K562 (cell line): ENCODE results near the gene TCTN3. TPM values are rescaled to one million over a fixed set of nuclear protein-coding genes. Genes with fewer than 3 reads are reported as not detected.

ENCODE experiments used
- ARID2 ChIP-seq: fragments of 450-650 bp; IDR thresholded peaks from 2 replicates; pipeline ENCODE4 v1.6.1; 2017; ENCODE audit warnings: antibody characterized with exemption, mild to moderate bottlenecking
- CEBPG ChIP-seq, 3 experiments: fragments of 200-800 bp in 1 of 3; sonication (Bioruptor generic) in 1 of 3; sonication (generic) in 1 of 3; formaldehyde crosslinking in 1 of 3; IDR thresholded peaks in 2 of 3; conservative IDR thresholded peaks in 1 of 3; 2 replicates each; pipeline versions ENCODE4 v1.6.1 to v1.8.0; 2016 to 2022; ENCODE audit warnings: missing compliant biosample characterization in 2 of 3, missing genetic modification characterization in 2 of 3, mild to moderate bottlenecking in 1 of 3, missing genetic modification reagents in 1 of 3
- CSDE1 ChIP-seq, 2 experiments: fragments of 450-650 bp; IDR thresholded peaks; 2 replicates each; pipeline ENCODE4 v1.6.1; 2016; ENCODE audit warnings: mild to moderate bottlenecking in 1 of 2
- FIP1L1 ChIP-seq: fragments of 200-400 bp; formaldehyde crosslinking; IDR thresholded peaks from 2 replicates; pipeline ENCODE4 v1.6.1; 2018; ENCODE audit warnings: mild to moderate bottlenecking, low read depth, low read length; ENCODE audit not compliant: poor library complexity, severe bottlenecking
- FOXJ2 ChIP-seq: fragments of 200-800 bp; sonication (Bioruptor generic); IDR thresholded peaks from 2 replicates; pipeline ENCODE4 v1.6.1; 2016; ENCODE audit warnings: missing genetic modification characterization, missing compliant biosample characterization
- HLTF ChIP-seq: fragments of 450-650 bp; IDR thresholded peaks from 2 replicates; pipeline ENCODE4 v1.6.1; 2016
- NFATC3 ChIP-seq: fragments of 450-650 bp; IDR thresholded peaks from 2 replicates; pipeline ENCODE4 v1.6.1; 2017; ENCODE audit warnings: mild to moderate bottlenecking
- NFIC ChIP-seq: fragments of 450-650 bp; IDR thresholded peaks from 2 replicates; pipeline ENCODE4 v1.6.1; 2017; ENCODE audit warnings: mild to moderate bottlenecking, inconsistent platforms
- NFIX ChIP-seq: fragments of 250-450 bp; sonication (Bioruptor Pico); IDR thresholded peaks from 2 replicates; pipeline ENCODE4 v1.4.0; 2020; ENCODE audit warnings: low read depth, mild to moderate bottlenecking, moderate library complexity
- PTBP1 ChIP-seq: fragments of 200-400 bp; formaldehyde crosslinking; IDR thresholded peaks from 2 replicates; pipeline ENCODE4 v1.6.1; 2017; ENCODE audit warnings: low read depth, low read length
- U2AF2 ChIP-seq: fragments of 200-400 bp; formaldehyde crosslinking; optimal IDR thresholded peaks from 2 replicates; pipeline ENCODE3; 2017; ENCODE audit warnings: low read depth, mild to moderate bottlenecking, low read length
- ZNF316 ChIP-seq: fragments of 450-650 bp; IDR thresholded peaks from 2 replicates; pipeline ENCODE4 v1.6.1; 2016
- ZNF354B ChIP-seq: fragments of 250-450 bp; sonication (Bioruptor Pico); IDR thresholded peaks from 2 replicates; pipeline ENCODE4 v1.4.0; 2020
- ZNF561 ChIP-seq: fragments of 450-650 bp; formaldehyde crosslinking; conservative IDR thresholded peaks from 2 replicates; pipeline ENCODE4 v1.4.0; 2020; ENCODE audit warnings: mild to moderate bottlenecking, moderate library complexity
- polyA plus RNA-seq, 8 experiments: library from polyadenylated mRNA; depleted of rRNA in 4 of 8; stranded (reverse) in 5 of 8; unstranded in 3 of 8; fragments of >200 nt; fragmentation: Nextera tagmentation in 2 of 8; fragmentation: Illumina TruSeq in 1 of 8; extraction: Ambion mirVana in 2 of 8; extraction: Trizol in 1 of 8; gene quantifications; 2 replicates each; pipeline versions ENCODE4 v1.2.1 to v1.2.3, GENCODE V29; 2011 to 2014; ENCODE audit warnings: inconsistent platforms in 1 of 8, missing spikeins in 1 of 8
- total RNA-seq, 7 experiments: library from RNA; depleted of rRNA in 6 of 7; stranded (reverse); fragments of >200 nt in 6 of 7; fragmentation: Illumina TruSeq in 2 of 7; extraction: Trizol in 2 of 7; gene quantifications; 2 replicates each; pipeline versions ENCODE4 v1.2.1 to v1.2.3, GENCODE V29; 2011 to 2021; ENCODE audit warnings: low replicate concordance in 1 of 7
- TF ChIP-seq, protein P1 (sequence below), 2 experiments: fragments of 450-650 bp in 1 of 2; sonication (generic) in 1 of 2; formaldehyde crosslinking in 1 of 2; IDR thresholded peaks; 2 replicates each; pipeline versions ENCODE4 v1.7.1 to v1.9.0; 2016 to 2022; ENCODE audit warnings: inconsistent platforms in 1 of 2, mild to moderate bottlenecking in 1 of 2, missing genetic modification reagents in 1 of 2
- TF ChIP-seq, protein P2 (sequence below): sonication (generic); formaldehyde crosslinking; IDR thresholded peaks from 2 replicates; pipeline ENCODE4 v1.8.0; 2022; ENCODE audit warnings: missing genetic modification reagents, mild to moderate bottlenecking, moderate library complexity, borderline replicate concordance
- TF ChIP-seq, protein P3 (sequence below): sonication (generic); formaldehyde crosslinking; IDR thresholded peaks from 2 replicates; pipeline ENCODE4 v1.8.0; 2022; ENCODE audit warnings: mild to moderate bottlenecking, low read depth, missing genetic modification reagents

The TCTN3 gene
- total and polyA plus RNA-seq, 9 of the 15 experiments (the other 6 are each of a cell fraction or from before 2014, with no cell fraction given), result 10.4 to 25.8 (median 16.3) TPM

DNA sequence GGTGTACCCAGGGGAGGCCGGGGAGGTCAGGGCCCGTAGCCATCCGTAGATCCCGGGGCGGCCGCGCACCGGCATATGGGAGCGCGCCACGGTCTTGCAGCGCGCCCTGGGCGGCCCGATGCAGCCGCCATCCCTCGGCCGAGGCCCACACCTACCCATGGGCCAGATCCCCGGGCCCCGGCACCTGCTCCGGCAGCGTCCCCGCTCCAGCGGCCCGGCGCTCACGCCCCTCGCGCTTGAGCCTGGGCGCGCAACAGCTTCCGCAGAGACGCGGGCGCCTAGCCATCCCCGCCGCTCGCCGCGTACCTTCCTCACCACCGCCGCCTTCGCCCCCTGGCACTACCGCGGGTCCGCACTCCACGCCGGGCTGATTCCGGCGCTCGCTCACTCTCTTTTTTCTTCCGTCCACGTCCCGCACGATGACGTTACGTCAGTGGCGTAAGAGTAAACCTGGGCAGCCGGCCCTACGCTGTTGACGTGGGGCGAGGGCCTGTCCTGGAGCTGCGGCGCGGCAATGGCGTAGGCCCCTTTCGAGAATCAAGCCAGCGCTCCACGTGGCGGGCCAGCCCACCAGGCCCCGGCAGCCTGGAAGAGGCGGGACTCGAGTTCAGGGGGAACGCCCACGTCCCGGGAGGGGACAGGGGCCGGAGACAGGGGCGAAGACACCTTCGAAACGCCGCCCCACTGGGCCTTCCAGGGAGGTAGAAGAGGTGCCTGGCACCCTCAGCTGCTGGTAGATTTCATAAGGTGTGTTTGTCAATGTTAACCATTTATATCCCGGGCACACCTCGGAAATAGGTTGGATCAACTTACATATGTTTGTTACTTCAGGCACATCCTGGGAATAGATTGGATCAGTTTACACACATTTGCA, 37.2 kb downstream of the TCTN3 start, which contains the start of gene ALDH18A1 (continued):
- TF ChIP-seq, protein P1, sequence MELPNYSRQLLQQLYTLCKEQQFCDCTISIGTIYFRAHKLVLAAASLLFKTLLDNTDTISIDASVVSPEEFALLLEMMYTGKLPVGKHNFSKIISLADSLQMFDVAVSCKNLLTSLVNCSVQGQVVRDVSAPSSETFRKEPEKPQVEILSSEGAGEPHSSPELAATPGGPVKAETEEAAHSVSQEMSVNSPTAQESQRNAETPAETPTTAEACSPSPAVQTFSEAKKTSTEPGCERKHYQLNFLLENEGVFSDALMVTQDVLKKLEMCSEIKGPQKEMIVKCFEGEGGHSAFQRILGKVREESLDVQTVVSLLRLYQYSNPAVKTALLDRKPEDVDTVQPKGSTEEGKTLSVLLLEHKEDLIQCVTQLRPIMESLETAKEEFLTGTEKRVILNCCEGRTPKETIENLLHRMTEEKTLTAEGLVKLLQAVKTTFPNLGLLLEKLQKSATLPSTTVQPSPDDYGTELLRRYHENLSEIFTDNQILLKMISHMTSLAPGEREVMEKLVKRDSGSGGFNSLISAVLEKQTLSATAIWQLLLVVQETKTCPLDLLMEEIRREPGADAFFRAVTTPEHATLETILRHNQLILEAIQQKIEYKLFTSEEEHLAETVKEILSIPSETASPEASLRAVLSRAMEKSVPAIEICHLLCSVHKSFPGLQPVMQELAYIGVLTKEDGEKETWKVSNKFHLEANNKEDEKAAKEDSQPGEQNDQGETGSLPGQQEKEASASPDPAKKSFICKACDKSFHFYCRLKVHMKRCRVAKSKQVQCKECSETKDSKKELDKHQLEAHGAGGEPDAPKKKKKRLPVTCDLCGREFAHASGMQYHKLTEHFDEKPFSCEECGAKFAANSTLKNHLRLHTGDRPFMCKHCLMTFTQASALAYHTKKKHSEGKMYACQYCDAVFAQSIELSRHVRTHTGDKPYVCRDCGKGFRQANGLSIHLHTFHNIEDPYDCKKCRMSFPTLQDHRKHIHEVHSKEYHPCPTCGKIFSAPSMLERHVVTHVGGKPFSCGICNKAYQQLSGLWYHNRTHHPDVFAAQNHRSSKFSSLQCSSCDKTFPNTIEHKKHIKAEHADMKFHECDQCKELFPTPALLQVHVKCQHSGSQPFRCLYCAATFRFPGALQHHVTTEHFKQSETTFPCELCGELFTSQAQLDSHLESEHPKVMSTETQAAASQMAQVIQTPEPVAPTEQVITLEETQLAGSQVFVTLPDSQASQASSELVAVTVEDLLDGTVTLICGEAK (IDR thresholded peaks at IDR 0.05), result no peak
- TF ChIP-seq, protein P1 (CRISPR knock-in tag; IDR thresholded peaks at IDR 0.05), result no peak
- TF ChIP-seq ARID2, result no peak
- no peak for TF ChIP-seq NFIC
- TF ChIP-seq ZNF316, result no peak
- TF ChIP-seq HLTF, result no peak
- TF ChIP-seq ZNF354B (CRISPR knock-in tag), result no peak
- TF ChIP-seq U2AF2, result no peak
- TF ChIP-seq PTBP1, result peak; percentile 89; the same call in 1 of the 2 replicates
- TF ChIP-seq, protein P2, sequence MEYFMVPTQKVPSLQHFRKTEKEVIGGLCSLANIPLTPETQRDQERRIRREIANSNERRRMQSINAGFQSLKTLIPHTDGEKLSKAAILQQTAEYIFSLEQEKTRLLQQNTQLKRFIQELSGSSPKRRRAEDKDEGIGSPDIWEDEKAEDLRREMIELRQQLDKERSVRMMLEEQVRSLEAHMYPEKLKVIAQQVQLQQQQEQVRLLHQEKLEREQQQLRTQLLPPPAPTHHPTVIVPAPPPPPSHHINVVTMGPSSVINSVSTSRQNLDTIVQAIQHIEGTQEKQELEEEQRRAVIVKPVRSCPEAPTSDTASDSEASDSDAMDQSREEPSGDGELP (CRISPR knock-in tag), result peak; percentile 59
- TF ChIP-seq CEBPG (CRISPR knock-in tag; IDR thresholded peaks at IDR 0.05), result no peak
- no peak for TF ChIP-seq CEBPG (tag; conservative IDR thresholded peaks at IDR 0.05 in 1 of 2, IDR thresholded peaks at IDR 0.05 in 1 of 2)
- TF ChIP-seq, protein P3, sequence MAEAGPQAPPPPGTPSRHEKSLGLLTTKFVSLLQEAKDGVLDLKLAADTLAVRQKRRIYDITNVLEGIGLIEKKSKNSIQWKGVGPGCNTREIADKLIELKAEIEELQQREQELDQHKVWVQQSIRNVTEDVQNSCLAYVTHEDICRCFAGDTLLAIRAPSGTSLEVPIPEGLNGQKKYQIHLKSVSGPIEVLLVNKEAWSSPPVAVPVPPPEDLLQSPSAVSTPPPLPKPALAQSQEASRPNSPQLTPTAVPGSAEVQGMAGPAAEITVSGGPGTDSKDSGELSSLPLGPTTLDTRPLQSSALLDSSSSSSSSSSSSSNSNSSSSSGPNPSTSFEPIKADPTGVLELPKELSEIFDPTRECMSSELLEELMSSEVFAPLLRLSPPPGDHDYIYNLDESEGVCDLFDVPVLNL (CRISPR knock-in tag), result no peak
- TF ChIP-seq FOXJ2 (tag), result no peak
- no peak for TF ChIP-seq CSDE1 (IDR thresholded peaks at IDR 0.05)
- no peak for TF ChIP-seq NFATC3
- TF ChIP-seq FIP1L1, result no peak
- TF ChIP-seq ZNF561 (CRISPR knock-in tag), result no peak
- no peak for TF ChIP-seq NFIX (CRISPR knock-in tag)
